GM18951 (cell line): ENCODE results near the gene ZNF689.

Source experiments
- POLR2A ChIP-seq: IDR thresholded peaks from 4 replicates; pipeline ENCODE4 v1.6.1; 2011; ENCODE audit warnings: mild to moderate bottlenecking; ENCODE audit not compliant: insufficient read length, insufficient read depth; ENCODE audit errors: extremely low read depth
- in situ Hi-C: fragments of 300-500 bp; cut with MboI; formaldehyde crosslinking; loops from one replicate; pipeline ENCODE4 v1.12.0; 2022; ENCODE audit warnings: low sequenced_read_pairs, mixed read lengths, inconsistent platforms; ENCODE audit not compliant: unreplicated experiment

Gene ZNF689

GRCh38 chr16:30559690-30560089 lies 50.5 kb downstream of the ZNF689 start:
- in situ Hi-C loops: no loop called here
- no peak for TF ChIP-seq POLR2A

DNA sequence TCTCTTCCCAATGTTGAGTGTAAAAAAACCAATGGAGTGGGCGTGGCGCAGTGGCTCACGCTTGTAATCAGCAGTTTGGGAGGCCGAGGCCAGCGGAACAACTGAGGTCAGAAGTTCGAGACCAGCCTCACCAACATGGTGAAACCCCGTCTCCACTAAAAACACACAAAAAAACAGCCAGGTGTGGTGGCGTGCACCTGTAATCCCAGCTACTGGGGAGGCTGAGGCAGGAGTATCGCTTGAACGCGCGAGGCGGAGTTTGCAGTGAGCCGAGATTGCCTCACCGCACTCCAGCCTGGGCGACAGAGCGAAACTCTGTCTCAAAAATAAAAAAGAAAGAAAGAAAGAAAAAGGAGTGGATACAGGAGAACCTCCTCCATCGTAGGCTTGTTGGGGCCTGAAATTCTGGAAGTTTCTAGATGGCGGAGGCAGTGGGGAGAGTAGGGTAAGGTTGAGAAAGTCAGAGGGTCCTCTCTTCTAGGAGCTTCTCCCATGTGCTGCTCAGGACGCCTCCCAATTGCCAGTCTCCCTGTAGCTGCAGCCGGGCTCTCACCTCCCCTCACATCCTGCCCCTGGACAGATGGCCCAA lies 51.3 kb downstream of the ZNF689 start:
- in situ Hi-C loops: no loop called here
- no peak for TF ChIP-seq POLR2A

DNA sequence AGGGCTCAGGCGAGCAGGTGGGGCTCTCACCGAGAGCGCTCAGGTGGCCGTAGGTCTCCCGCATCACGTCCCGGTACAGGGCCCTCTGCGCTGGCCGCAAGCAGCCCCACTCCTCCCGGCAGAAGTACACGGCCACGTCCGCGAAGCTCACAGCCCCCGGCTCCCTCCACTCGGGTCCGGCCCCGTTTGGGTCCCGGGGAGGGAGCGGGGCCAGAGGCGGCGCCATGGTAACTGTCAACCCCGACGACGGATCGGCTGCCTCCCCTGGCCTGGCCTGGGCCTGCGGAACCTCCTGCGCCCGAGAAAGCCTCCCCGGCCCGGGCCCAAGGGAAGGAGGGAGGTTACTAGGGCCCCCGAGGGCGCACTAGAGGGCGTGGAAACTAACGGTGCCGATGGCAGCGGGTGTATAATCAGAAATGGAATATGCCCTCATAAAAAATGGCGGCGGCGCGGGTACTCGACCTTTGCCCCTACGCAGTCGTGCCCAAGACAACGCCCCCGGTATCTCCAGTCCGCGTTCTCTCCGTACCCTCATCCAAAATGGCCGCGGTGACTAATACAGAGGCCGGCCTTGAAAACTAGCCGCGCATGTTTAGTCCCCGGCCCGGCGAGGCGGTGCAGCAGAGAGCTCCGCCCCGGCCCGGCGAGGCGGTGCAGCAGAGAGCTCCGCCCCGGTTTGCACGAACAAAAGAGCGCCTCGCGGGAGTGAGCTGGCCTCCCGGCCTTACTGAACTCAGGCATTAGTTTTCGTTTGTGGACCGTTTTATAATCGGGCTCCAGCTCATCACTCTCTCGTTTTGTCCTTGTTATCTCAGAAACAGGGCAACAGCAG lies 52.0 kb downstream of the ZNF689 start, which contains the start of gene ZNF764:
TSS of gene ZNF764 (minus strand) at position 418 of the 832 bp plus-strand sequence. CDS start at position 226, 192 bp downstream.
- peak; percentile 63 for TF ChIP-seq POLR2A
- in situ Hi-C loops: no loop called here

GRCh38 chr16:30557707-30557956 lies 52.6 kb downstream of the ZNF689 start:
- in situ Hi-C loops: no loop called here
- no peak for TF ChIP-seq POLR2A

DNA sequence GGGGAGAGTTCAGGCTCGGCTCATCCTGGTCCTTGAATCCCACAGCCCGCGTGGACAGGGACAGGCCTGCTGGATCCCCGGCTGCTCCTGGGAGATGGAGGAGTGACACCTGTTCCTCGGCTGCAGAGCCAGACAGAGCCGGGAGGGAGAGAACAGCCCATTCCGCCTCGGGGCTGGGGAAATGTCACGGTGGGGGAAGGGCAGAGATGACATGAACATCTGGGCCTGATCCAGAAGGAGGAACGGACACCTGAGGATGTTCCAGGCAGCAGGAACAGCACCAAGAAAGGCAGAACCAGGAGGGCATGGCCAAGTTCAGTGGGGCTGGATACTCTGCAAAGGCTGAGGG lies 54.1 kb downstream of the ZNF689 start:
- in situ Hi-C loops: no loop called here
- no peak for TF ChIP-seq POLR2A

- TF ChIP-seq POLR2A: no peak
- in situ Hi-C loops: no loop called here
These were observed 54.7 kb downstream of the ZNF689 start for GRCh38 chr16:30555315-30556124.

DNA sequence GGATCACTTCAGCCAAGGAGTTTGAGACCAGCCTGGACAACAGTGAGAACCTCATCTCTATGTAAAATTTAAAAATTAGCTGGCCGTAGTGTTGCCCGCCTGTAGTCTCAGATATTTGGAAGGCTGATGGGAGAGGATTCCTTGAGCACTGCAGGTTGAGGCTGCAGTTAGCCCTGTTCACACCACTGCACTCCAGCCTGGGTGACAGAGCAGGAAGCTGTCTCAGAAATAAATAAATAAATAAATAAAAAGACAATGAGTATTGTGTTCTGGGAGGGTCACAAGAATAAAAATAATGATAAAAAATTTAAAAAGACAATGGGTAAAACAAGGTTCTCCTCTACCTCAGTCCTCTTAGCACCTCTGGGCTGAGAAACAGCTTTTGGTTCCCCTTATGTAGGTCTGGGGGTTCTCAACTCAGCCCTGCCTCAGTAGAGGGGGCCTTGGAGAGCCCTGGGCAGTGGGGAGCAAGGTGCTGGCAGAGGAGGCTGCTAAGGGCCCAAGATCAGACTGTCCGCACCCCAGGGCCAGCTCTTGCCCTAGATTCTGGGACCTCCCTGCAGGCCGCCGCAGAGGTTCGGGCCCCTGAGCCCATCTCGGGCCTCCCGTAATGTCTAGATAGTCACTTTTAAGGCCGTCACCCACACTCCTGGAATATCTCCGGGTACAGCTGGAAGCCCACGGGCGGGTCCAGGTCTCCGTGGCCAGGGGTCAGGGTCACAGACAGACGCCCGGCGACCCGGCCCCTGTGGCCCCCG lies 55.5 kb downstream of the ZNF689 start:
- no peak for TF ChIP-seq POLR2A
- in situ Hi-C loops: no loop called here

GRCh38 chr16:30553393-30553899 lies 56.7 kb downstream of the ZNF689 start:
- in situ Hi-C loops: no loop called here
- TF ChIP-seq POLR2A: no peak

- TF ChIP-seq POLR2A: no peak
- in situ Hi-C loops: no loop called here
These were observed 57.2 kb downstream of the ZNF689 start for GRCh38 chr16:30552956-30553355.
